Neuronal stem cell (in vitro differentiated cells): ENCODE data around the gene OPRL1.

Experiments used
- DNase-seq: peaks from one replicate; pipeline ENCODE4 v3.0.0-alpha.2; 2013; ENCODE audit warnings: low spot score
- H2AFZ ChIP-seq: one replicate; pipeline ENCODE4 v1.6.1; 2013; ENCODE audit warnings: mild to moderate bottlenecking, low read length, inconsistent platforms
- H2AK5ac ChIP-seq: 2 replicates; pipeline ENCODE4 v1.6.1; 2013; ENCODE audit warnings: low read depth, mild to moderate bottlenecking, inconsistent platforms, low read length, moderate library complexity, mixed read lengths
- H2BK120ac ChIP-seq: 2 replicates; pipeline ENCODE4 v1.6.1; 2013; ENCODE audit warnings: low read depth, mild to moderate bottlenecking, inconsistent platforms, low read length, moderate library complexity, mixed read lengths
- H2BK12ac ChIP-seq: one replicate; pipeline ENCODE4 v1.6.1; 2013; ENCODE audit warnings: low read length, inconsistent platforms
- H2BK15ac ChIP-seq: 2 replicates; pipeline ENCODE4 v1.6.1; 2013; ENCODE audit warnings: mild to moderate bottlenecking, low read length, inconsistent platforms, mixed read lengths
- H2BK5ac ChIP-seq: one replicate; pipeline ENCODE4 v1.6.1; 2013; ENCODE audit warnings: inconsistent platforms, mild to moderate bottlenecking, low read length, moderate library complexity
- H3K14ac ChIP-seq: one replicate; pipeline ENCODE4 v1.6.1; 2013; ENCODE audit warnings: low read length, inconsistent platforms
- H3K18ac ChIP-seq: 2 replicates; pipeline ENCODE4 v1.6.1; 2013; ENCODE audit warnings: low read length, inconsistent platforms
- H3K23ac ChIP-seq: 2 replicates; pipeline ENCODE4 v1.6.1; 2013; ENCODE audit warnings: low read depth, mild to moderate bottlenecking, mixed read lengths, low read length, inconsistent platforms; ENCODE audit not compliant: poor library complexity
- H3K27ac ChIP-seq: replicated peaks from 3 replicates; pipeline ENCODE4 v1.5.1; 2013; ENCODE audit warnings: low read length, inconsistent platforms
- H3K27me3 ChIP-seq, 3 experiments: 2 replicates each; pipeline ENCODE4 v1.6.1; 2013; ENCODE audit warnings: low read length in 3 of 3, mild to moderate bottlenecking in 2 of 3, inconsistent platforms in 1 of 3, low read depth in 1 of 3, mixed read lengths in 1 of 3, moderate library complexity in 1 of 3; ENCODE audit not compliant: control insufficient read depth in 3 of 3, insufficient read depth in 3 of 3
- H3K36me3 ChIP-seq, 2 donors: replicated peaks in 1 of 2; 2 replicates each; pipeline ENCODE4 v1.6.1; 2013; ENCODE audit warnings: low read length in 2 of 2; ENCODE audit not compliant: control insufficient read depth in 2 of 2, insufficient read depth in 2 of 2
- H3K4ac ChIP-seq: 2 replicates; pipeline ENCODE4 v1.6.1; 2013; ENCODE audit warnings: inconsistent platforms, mild to moderate bottlenecking, low read length, moderate library complexity
- H3K4me1 ChIP-seq, 2 donors: 1 replicate in 1 of 2; 2 replicates in 1 of 2; pipeline ENCODE4 v1.6.1; 2013; ENCODE audit warnings: low read length in 2 of 2, low read depth in 1 of 2; ENCODE audit not compliant: control insufficient read depth in 2 of 2, insufficient read depth in 1 of 2
- H3K4me2 ChIP-seq: one replicate; pipeline ENCODE4 v1.6.1; 2013; ENCODE audit warnings: mild to moderate bottlenecking, low read length, inconsistent platforms; ENCODE audit not compliant: insufficient read depth, poor library complexity, severe bottlenecking
- H3K4me3 ChIP-seq, 2 donors: 2 replicates each; pipeline ENCODE4 v1.5.1; 2013; ENCODE audit warnings: low read length in 2 of 2, mild to moderate bottlenecking in 2 of 2, inconsistent platforms in 1 of 2, moderate library complexity in 1 of 2
- H3K79me1 ChIP-seq: one replicate; pipeline ENCODE4 v1.6.1; 2013; ENCODE audit warnings: low read depth, mild to moderate bottlenecking, inconsistent platforms, low read length, moderate library complexity
- H3K9ac ChIP-seq: one replicate; pipeline ENCODE4 v1.6.1; 2013; ENCODE audit warnings: mild to moderate bottlenecking, low read depth, low read length, inconsistent platforms; ENCODE audit not compliant: poor library complexity
- H3K9me3 ChIP-seq, 2 donors: replicated peaks in 1 of 2; 2 replicates each; pipeline versions ENCODE3 to v1.6.1; 2013; ENCODE audit warnings: low read length in 2 of 2, mild to moderate bottlenecking in 2 of 2, inconsistent platforms in 1 of 2, low read depth in 1 of 2, mixed read lengths in 1 of 2, moderate library complexity in 1 of 2; ENCODE audit not compliant: control insufficient read depth in 2 of 2, insufficient read depth in 1 of 2
- H4K8ac ChIP-seq: one replicate; pipeline ENCODE4 v1.6.1; 2013; ENCODE audit warnings: low read depth, mild to moderate bottlenecking, inconsistent platforms, low read length, moderate library complexity
- H4K91ac ChIP-seq: one replicate; pipeline ENCODE4 v1.6.1; 2013; ENCODE audit warnings: low read length, low read depth, mild to moderate bottlenecking, inconsistent platforms; ENCODE audit not compliant: poor library complexity
- WGBS, 2 donors: extraction: QIAGEN DNeasy Blood & Tissue Kit; methylation state at CpG; one replicate each; pipeline ENCODE4 v1.1.7; 2013; ENCODE audit warnings: missing lambda C conversion rate in 2 of 2, mixed read lengths in 1 of 2; ENCODE audit not compliant: insufficient read length in 2 of 2, insufficient replicate concordance in 1 of 2; ENCODE audit errors: extremely low coverage in 2 of 2; 5-methylcytosine and 5-hydroxymethylcytosine counted together

Gene OPRL1

GRCh38 chr20:64076061-64076997 is 3.6 kb upstream of the OPRL1 start:
- H2AFZ ChIP-seq = no peak overlapping the region
- no CpG with 5 or more reads among the region's 22 CpGs for WGBS, 2 donors
- H3K27me3 ChIP-seq = peaks cover 0 to 2% (median under 1%) of the 10 kb centered on the region in 3 experiments
- H2BK15ac ChIP-seq = no peak overlapping the region
- no peak overlapping the region for H3K23ac ChIP-seq
- no peak overlapping the region for H3K27ac ChIP-seq
- H4K8ac ChIP-seq = no peak overlapping the region
- H3K4me3 ChIP-seq = no peak overlapping the region
- no peak overlapping the region for H3K14ac ChIP-seq
- H3K9ac ChIP-seq = no peak overlapping the region
- H3K4me2 ChIP-seq = no peak overlapping the region
- peak overlapping the region; percentile 84 for H2AK5ac ChIP-seq
- H3K4me1 ChIP-seq = peaks cover 17 to 30% of the 10 kb centered on the region in 2 donors
- DNase-seq = no peak
- H2BK120ac ChIP-seq = no peak overlapping the region
- H2BK5ac ChIP-seq = peak overlapping the region; percentile 66
- H3K79me1 ChIP-seq = peaks cover 11% of the 10 kb centered on the region
- H3K36me3 ChIP-seq = peaks cover 10 to 11% of the 10 kb centered on the region in 2 donors
- no peak overlapping the region for H2BK12ac ChIP-seq
- H3K18ac ChIP-seq = no peak overlapping the region
- no peaks in the 10 kb centered on the region for H3K9me3 ChIP-seq
- H3K4ac ChIP-seq = no peak overlapping the region
- no peak overlapping the region for H4K91ac ChIP-seq

DNA sequence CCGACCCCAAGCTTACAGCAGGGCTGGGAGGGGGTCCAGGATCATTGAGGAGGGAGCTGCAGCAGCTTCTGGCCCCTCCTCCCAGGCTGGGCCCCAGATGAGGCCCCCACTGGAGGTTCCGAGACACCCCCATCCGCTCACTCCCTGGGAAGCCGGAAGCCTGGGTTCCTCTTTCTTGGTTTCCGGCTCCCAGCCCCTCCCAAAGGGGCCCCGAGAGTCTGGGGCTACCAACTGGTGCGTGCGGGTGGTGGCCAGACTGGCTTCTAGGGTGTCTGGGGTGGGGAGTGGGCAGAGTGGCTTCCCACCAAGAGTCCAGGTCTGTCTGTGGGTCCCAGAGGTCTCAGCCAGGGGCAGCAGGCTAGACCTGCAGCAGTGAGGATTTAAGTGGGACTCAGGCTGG is 2.8 kb upstream of the OPRL1 start:
- Histone ChIP-seq H2BK12ac (no peak overlapping the region), H3K4me1 (peaks cover 19 to 38% of the 10 kb centered on the region in 2 donors), H3K27ac (no peak overlapping the region), H3K14ac (no peak overlapping the region), H3K18ac (no peak overlapping the region), H4K8ac (no peak overlapping the region), H3K4ac (no peak overlapping the region), H3K23ac (no peak overlapping the region), H3K9me3 (no peaks in the 10 kb centered on the region), H2BK15ac (no peak overlapping the region), H3K79me1 (peaks cover 10% of the 10 kb centered on the region), H4K91ac (no peak overlapping the region), H2BK120ac (no peak overlapping the region), H2AFZ (no peak overlapping the region), H3K9ac (peak overlapping the region; percentile 44), H2BK5ac (peak overlapping the region; percentile 66), H3K4me2 (no peak overlapping the region), H3K27me3 (peaks cover 0 to 9% (median 4%) of the 10 kb centered on the region in 3 experiments), H3K36me3 (peaks cover 4 to 6% of the 10 kb centered on the region in 2 donors), H3K4me3 (no peak overlapping the region), H2AK5ac (peak overlapping the region; percentile 84)
- WGBS, 2 donors = no CpG with 5 or more reads among the region's 8 CpGs
- DNase-seq = no peak

- Histone ChIP-seq H3K18ac (peak overlapping the region; percentile 27), H2BK120ac (no peak overlapping the region), H2BK15ac (no peak overlapping the region)
Observed at GRCh38 chr20:64077541-64077875, 2.4 kb upstream of the OPRL1 start.

DNA sequence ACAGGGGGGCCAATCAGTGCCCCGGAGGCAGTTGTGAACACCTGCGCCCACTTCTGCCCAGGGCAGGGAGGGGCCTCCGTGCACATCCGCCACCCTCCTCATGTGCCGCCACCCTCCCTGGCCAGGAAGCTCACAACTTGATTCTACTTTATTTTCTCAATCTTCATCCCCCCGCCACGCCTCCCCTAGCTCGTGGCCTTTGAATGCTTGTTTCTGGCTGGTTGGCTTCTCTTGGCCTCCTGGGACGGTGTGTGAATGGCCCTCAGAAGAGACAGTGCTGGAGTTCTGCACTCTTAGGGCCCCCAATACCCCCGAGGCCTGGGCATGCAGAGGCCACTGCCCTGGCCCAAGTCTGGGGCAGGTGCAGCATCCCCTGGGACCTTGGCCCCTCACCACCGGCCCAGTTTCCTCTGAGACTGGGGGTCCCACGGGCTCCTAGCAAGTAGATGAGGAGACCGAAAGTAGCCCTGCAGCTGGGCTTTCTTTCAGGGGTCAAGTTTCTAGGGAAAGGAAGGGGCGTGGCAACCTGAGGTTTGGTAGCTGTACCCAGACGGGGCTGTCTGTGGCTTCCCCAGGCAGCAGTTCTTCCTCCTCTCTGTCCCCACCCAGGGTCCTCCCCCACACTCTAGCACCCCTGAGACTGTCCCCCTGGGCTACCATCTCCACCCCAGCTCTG is 1.9 kb upstream of the OPRL1 start:
- no CpG with 5 or more reads among the region's 15 CpGs for WGBS, 2 donors
- H2AFZ ChIP-seq = no peak overlapping the region
- DNase-seq = no peak

More at GRCh38 chr20:64077541-64077875, 2.4 kb upstream of the OPRL1 start:
- Histone ChIP-seq H3K4me3 (no peak overlapping the region), H3K79me1 (peaks cover 9% of the 10 kb centered on the region), H3K9me3 (no peaks in the 10 kb centered on the region), H2AK5ac (peak overlapping the region; percentile 63), H3K9ac (peak overlapping the region; percentile 44), H3K14ac (peak overlapping the region; percentile 56), H3K4ac (no peak overlapping the region), H2BK5ac (no peak overlapping the region), H4K8ac (no peak overlapping the region), H2BK12ac (peak overlapping the region; percentile 22), H3K4me1 (peaks cover 22 to 42% of the 10 kb centered on the region in 2 donors), H4K91ac (no peak overlapping the region), H3K27me3 (peaks cover 0 to 10% (median 8%) of the 10 kb centered on the region in 3 experiments), H3K23ac (peak overlapping the region; percentile 65), H3K27ac (no peak overlapping the region), H3K36me3 (peaks cover 0 to 2% of the 10 kb centered on the region in 2 donors), H2AFZ (no peak overlapping the region), H3K4me2 (no peak overlapping the region)
- DNase-seq = no peak
- no CpG with 5 or more reads among the region's 7 CpGs for WGBS, 2 donors

More for the DNA sequence above, 1.9 kb upstream of the OPRL1 start:
- H3K23ac ChIP-seq = peak overlapping the region; percentile 65
- peaks cover 0 to 1% of the 10 kb centered on the region in 2 donors for H3K36me3 ChIP-seq
- H3K4ac ChIP-seq = no peak overlapping the region
- peaks cover 24 to 46% of the 10 kb centered on the region in 2 donors for H3K4me1 ChIP-seq
- H2BK120ac ChIP-seq = no peak overlapping the region
- peak overlapping the region; percentile 73 for H2BK12ac ChIP-seq
- peak overlapping the region; percentile 44 for H3K9ac ChIP-seq
- peak overlapping the region; percentile 63 for H2AK5ac ChIP-seq
- no peak overlapping the region for H4K8ac ChIP-seq
- no peak overlapping the region for H4K91ac ChIP-seq
- no peak overlapping the region for H3K4me2 ChIP-seq
- no peak overlapping the region for H3K27ac ChIP-seq
- H3K27me3 ChIP-seq = peaks cover 0 to 13% (median 13%) of the 10 kb centered on the region in 3 experiments
- H3K9me3 ChIP-seq = no peaks in the 10 kb centered on the region
- no peak overlapping the region for H2BK5ac ChIP-seq
- H3K4me3 ChIP-seq = no peak overlapping the region
- no peak overlapping the region for H3K14ac ChIP-seq
- H2BK15ac ChIP-seq = no peak overlapping the region
- H3K79me1 ChIP-seq = peaks cover 9% of the 10 kb centered on the region
- H3K18ac ChIP-seq = peak overlapping the region; percentile 27
